Measurements from ENCODE around the gene NFYA. TPM values are rescaled to one million over a fixed set of nuclear protein-coding genes. Genes with fewer than 3 reads are reported as not detected.

The NFYA gene
- total and polyA plus RNA-seq, 2 of the 4 experiments (the other 2 are of a cell fraction), result 10.9 to 28.5 TPM

DNA sequence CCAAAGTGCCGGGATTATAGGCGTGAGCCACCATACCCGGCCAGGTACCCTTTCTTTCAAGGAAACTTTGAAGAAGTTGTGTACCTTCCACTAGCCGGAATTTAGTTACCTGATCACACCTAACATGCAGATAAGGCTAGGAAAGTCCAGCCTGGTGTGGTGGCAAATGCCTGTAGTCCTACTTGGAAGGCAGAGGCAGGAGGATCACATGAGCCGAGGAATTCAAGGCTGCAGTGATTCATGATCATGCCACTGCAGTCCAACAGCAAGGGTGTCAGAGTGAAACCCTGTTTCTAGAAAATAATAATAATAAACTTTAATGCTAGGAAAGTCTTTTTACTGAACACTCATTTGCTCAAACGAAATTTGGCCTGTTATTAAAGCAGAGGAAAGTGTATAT is 21.0 kb downstream of the NFYA start:
- H3K79me1 ChIP-seq (ENCODE audit: low read depth in 1 of 2, low read length in 2 of 2), result peaks cover 5 to 7% of the 10 kb centered on the region in 2 experiments
- H4K91ac ChIP-seq (ENCODE audit: insufficient read depth, low read depth, low read length), result no peak overlapping the region
- H4K5ac ChIP-seq (ENCODE audit: low read depth, low read length), result no peak overlapping the region
- H3K27ac ChIP-seq (ENCODE audit: insufficient read depth, low read length), result no peak overlapping the region
- H3K4me3 ChIP-seq (ENCODE audit: insufficient read depth, low read depth, low read length), result no peak overlapping the region
- no peak overlapping the region for H3K9ac ChIP-seq (ENCODE audit: low read depth, low read length)
- H2BK5ac ChIP-seq (ENCODE audit: low read depth, low read length, poor library complexity, severe bottlenecking), result no peak overlapping the region
- no peaks in the 10 kb centered on the region for H4K20me1 ChIP-seq (ENCODE audit: insufficient read depth, low read length)
- no peaks in the 10 kb centered on the region for H3K9me3 ChIP-seq (ENCODE audit: control insufficient read depth, insufficient read depth, low read length)
- no peak overlapping the region for H2AK9ac ChIP-seq (replicated peaks; ENCODE audit: low read depth, low read length, poor library complexity)
- CTCF ChIA-PET, result interaction anchor here (0.6 kb wide), 1 partner anchor 10 kb away, joined by 3 read pairs; no protein-coding TSS in a partner anchor
- H4K8ac ChIP-seq (ENCODE audit: low read depth in 2 of 2, low read length in 2 of 2), result no peak overlapping the region
- peak; percentile 35; the same call in 1 of the 2 replicates for ATAC-seq (ENCODE audit: low read depth)
- H3K27me3 ChIP-seq (ENCODE audit: control insufficient read depth, insufficient read depth, low read length), result no peaks in the 10 kb centered on the region
- H3K23ac ChIP-seq (ENCODE audit: low read depth, low read length), result no peak overlapping the region
- H3K56ac ChIP-seq (ENCODE audit: extremely low read depth, insufficient read depth, low read length), result no peak overlapping the region
- H3K4me2 ChIP-seq (ENCODE audit: low read depth, low read length), result no peak overlapping the region
- peaks cover 3% of the 10 kb centered on the region; the same call in 1 of the 2 replicates for H3K4me1 ChIP-seq (ENCODE audit: control insufficient read depth, insufficient read depth, low read length)
- H3K18ac ChIP-seq (ENCODE audit: low read depth, low read length), result no peak overlapping the region
- intact Hi-C loops (cut with micrococcal nuclease), result no loop called here
- peaks cover 57% of the 10 kb centered on the region for H3K36me3 ChIP-seq (ENCODE audit: control insufficient read depth, insufficient read depth, low read length)
- H2AK5ac ChIP-seq (ENCODE audit: low read depth, low read length), result no peak overlapping the region
- H3K14ac ChIP-seq (replicated peaks; ENCODE audit: low read depth, low read length), result no peak overlapping the region
- no peak overlapping the region for H2BK120ac ChIP-seq (ENCODE audit: low read depth, low read length)
- H3K9me1 ChIP-seq (ENCODE audit: insufficient read depth, low read length), result peaks cover 3% of the 10 kb centered on the region; the same call in 1 of the 2 replicates
- DNase-seq, result peak; percentile 41
- no peak overlapping the region for H2BK15ac ChIP-seq (ENCODE audit: low read depth, low read length)
- no peak overlapping the region for H2BK20ac ChIP-seq (ENCODE audit: low read depth, low read length)
- no peak overlapping the region for H3K4ac ChIP-seq (ENCODE audit: low read depth, low read length)
- dilution Hi-C loops (cut with HindIII; ENCODE audit: low sequenced_read_pairs, unreplicated experiment), result no loop called here
- TF ChIP-seq MAFK (IDR thresholded peaks at IDR 0.05; ENCODE audit: low read depth, low read length) (no peak), RAD21 (IDR thresholded peaks at IDR 0.05; ENCODE audit: low read length) (no peak)
- TF ChIP-seq, protein P1, sequence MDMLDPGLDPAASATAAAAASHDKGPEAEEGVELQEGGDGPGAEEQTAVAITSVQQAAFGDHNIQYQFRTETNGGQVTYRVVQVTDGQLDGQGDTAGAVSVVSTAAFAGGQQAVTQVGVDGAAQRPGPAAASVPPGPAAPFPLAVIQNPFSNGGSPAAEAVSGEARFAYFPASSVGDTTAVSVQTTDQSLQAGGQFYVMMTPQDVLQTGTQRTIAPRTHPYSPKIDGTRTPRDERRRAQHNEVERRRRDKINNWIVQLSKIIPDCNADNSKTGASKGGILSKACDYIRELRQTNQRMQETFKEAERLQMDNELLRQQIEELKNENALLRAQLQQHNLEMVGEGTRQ (IDR thresholded peaks at IDR 0.05; ENCODE audit: low read depth, low read length), result peak; percentile 19; the same call in 1 of the 2 replicates
- TF ChIP-seq, protein P2, sequence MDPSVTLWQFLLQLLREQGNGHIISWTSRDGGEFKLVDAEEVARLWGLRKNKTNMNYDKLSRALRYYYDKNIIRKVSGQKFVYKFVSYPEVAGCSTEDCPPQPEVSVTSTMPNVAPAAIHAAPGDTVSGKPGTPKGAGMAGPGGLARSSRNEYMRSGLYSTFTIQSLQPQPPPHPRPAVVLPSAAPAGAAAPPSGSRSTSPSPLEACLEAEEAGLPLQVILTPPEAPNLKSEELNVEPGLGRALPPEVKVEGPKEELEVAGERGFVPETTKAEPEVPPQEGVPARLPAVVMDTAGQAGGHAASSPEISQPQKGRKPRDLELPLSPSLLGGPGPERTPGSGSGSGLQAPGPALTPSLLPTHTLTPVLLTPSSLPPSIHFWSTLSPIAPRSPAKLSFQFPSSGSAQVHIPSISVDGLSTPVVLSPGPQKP (IDR thresholded peaks at IDR 0.05; ENCODE audit: borderline replicate concordance, low read depth, low read length), result no peak
- POLR2A ChIA-PET (ENCODE audit: unreplicated experiment), result no interaction called here
- 91% methylated on average over 4 of the region's 6 CpGs; no CpG with 5 or more reads in 1 of the 2 experiments for WGBS, 2 experiments (ENCODE audit: extremely low coverage in 2 of 2, insufficient read length in 1 of 2)
- no TSS peak for BruUV-seq (replicated peaks)
- in situ Hi-C loops (cut with MboI; ENCODE audit: low sequenced_read_pairs), result loop anchor here (10.0 kb wide), 1 partner anchor 91 kb away; no protein-coding TSS in a partner anchor
- no peak overlapping the region for H2AFZ ChIP-seq (replicated peaks; ENCODE audit: low read length, poor library complexity)

Data from IMR-90 (cell line).